Brain pericyte (primary cell): ENCODE data around the gene WDR6.

ENCODE experiments used
- DNase-seq: peaks from one replicate; pipeline ENCODE4 v3.0.0-alpha.2; 2012; ENCODE audit warnings: low read depth, low spot score

The WDR6 gene

GRCh38 chr3:49007068-49007770, at the start of gene WDR6:
Gene WDR6, plus strand, starts transcription at chr3:49007391. Its CDS starts 41 bp downstream, at chr3:49007432.
- peak; percentile 92 for DNase-seq

GRCh38 chr3:48960841-48961413, 46.3 kb upstream of the WDR6 start:
- DNase-seq, result no peak

- no peak for DNase-seq
These were observed 44.9 kb upstream of the WDR6 start for GRCh38 chr3:48962340-48962739.

- no peak for DNase-seq
These were observed 44.3 kb upstream of the WDR6 start for GRCh38 chr3:48962939-48963338.

GRCh38 chr3:48963591-48963990, 43.6 kb upstream of the WDR6 start:
- DNase-seq, result no peak

- no peak for DNase-seq
These were observed 40.8 kb upstream of the WDR6 start for GRCh38 chr3:48966367-48966766.

GRCh38 chr3:48966876-48967361, 40.3 kb upstream of the WDR6 start:
- no peak for DNase-seq

- DNase-seq, result no peak
These were observed 36.6 kb upstream of the WDR6 start for GRCh38 chr3:48970586-48970985.

- no peak for DNase-seq
These were observed 32.9 kb upstream of the WDR6 start for GRCh38 chr3:48974076-48974864.

GRCh38 chr3:48979451-48979850, 27.7 kb upstream of the WDR6 start:
- DNase-seq, result no peak

- DNase-seq, result no peak
These were observed 26.9 kb upstream of the WDR6 start for GRCh38 chr3:48980295-48980694.

- no peak for DNase-seq
These were observed 25.2 kb upstream of the WDR6 start for GRCh38 chr3:48982016-48982415.

- DNase-seq, result no peak
These were observed 24.5 kb upstream of the WDR6 start for GRCh38 chr3:48982686-48983085.

- no peak for DNase-seq
These were observed 24.1 kb upstream of the WDR6 start for GRCh38 chr3:48983096-48983495.

GRCh38 chr3:48984663-48985062, 22.5 kb upstream of the WDR6 start:
- DNase-seq, result no peak

GRCh38 chr3:48985831-48986376, 21.3 kb upstream of the WDR6 start:
- no peak for DNase-seq

- DNase-seq, result no peak
These were observed 17.9 kb upstream of the WDR6 start for GRCh38 chr3:48989126-48989795.

- peak; percentile 78 for DNase-seq
These were observed 17.2 kb upstream of the WDR6 start, which contains the start of gene P4HTM for GRCh38 chr3:48989796-48990635. Gene P4HTM, plus strand, starts transcription at chr3:48990241. Its CDS starts 16 bp downstream, at chr3:48990257.

GRCh38 chr3:48990636-48991469, 16.3 kb upstream of the WDR6 start:
- DNase-seq, result no peak
